Liver (tissue), 3 donors: ENCODE results near the gene NDUFAB1.

Experiments
- JUND ChIP-seq, 2 donors: IDR thresholded peaks; 2 replicates each; pipeline ENCODE4 v1.6.1; 2016; ENCODE audit warnings: antibody characterized with exemption in 2 of 2
- NR2F2 ChIP-seq: IDR thresholded peaks from 2 replicates; pipeline ENCODE4 v1.6.1; 2016; ENCODE audit warnings: antibody characterized with exemption
- RAD21 ChIP-seq, 2 donors: IDR thresholded peaks; 2 replicates each; pipeline ENCODE4 v1.6.1; 2016; ENCODE audit warnings: antibody characterized with exemption in 2 of 2, mild to moderate bottlenecking in 2 of 2
- SP1 ChIP-seq: IDR thresholded peaks from 2 replicates; pipeline ENCODE4 v1.6.1; 2018; ENCODE audit warnings: antibody characterized with exemption, mild to moderate bottlenecking
- TAF1 ChIP-seq: conservative IDR thresholded peaks from 2 replicates; pipeline ENCODE4 v1.6.1; 2016; ENCODE audit warnings: antibody characterized with exemption, mild to moderate bottlenecking
- TF ChIP-seq, protein P1 (sequence below): fragments of 150-350 bp; IDR thresholded peaks from 2 replicates; pipeline ENCODE4 v1.5.1; 2017; ENCODE audit warnings: improper control_type of control experiment, low read depth, low read length; ENCODE audit not compliant: missing input control
- TF ChIP-seq, protein P2 (sequence below): IDR thresholded peaks from 2 replicates; pipeline ENCODE4 v1.6.1; 2016; ENCODE audit warnings: antibody characterized with exemption, mild to moderate bottlenecking
- TF ChIP-seq, protein P3 (sequence below): IDR thresholded peaks from 2 replicates; pipeline ENCODE4 v1.6.1; 2016; ENCODE audit warnings: antibody characterized with exemption
- donor health status: healthy.
- donor health status: healthy.

DNA sequence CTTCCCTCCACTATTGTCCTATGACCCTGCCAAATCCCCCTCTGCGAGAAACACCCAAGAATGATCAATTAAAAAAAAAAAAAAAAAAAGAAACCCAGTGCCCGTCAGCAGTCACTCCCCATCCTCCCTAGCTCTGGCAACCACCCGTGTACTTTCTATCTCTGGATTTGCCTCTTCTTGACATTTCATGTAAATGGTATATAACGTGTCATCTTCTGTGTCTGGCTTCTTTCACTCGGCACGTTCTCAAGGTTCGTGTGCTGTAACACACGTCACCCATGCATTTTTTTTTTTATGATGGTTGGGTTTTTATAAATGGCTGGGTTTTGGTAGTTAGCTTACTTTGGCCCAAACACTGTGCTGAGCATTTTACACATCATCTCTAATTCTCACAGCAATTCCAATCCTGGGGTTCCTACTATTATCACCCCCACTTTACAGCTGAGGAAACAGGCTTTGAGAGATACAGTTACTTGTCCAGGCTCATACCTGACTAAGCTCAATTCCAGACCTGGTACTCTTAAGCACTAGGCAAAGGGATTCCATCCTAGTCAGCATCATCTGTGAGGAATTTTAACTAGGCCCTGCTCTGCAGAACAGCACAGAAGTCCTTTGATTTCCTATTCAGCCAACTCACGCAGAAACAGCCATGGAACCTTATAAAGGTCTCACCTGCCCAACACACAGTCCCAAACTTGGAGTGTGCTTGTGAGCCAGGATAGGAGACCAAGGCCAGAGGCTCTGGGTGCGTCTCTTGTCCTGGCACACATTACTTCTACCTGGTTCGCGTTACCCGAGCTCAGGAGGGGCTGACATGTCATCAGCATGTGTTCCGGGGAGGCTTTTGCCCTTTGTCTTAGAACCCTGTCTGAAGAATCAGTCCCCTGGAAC is 11.7 kb downstream of the NDUFAB1 start:
- TF ChIP-seq, protein P1, sequence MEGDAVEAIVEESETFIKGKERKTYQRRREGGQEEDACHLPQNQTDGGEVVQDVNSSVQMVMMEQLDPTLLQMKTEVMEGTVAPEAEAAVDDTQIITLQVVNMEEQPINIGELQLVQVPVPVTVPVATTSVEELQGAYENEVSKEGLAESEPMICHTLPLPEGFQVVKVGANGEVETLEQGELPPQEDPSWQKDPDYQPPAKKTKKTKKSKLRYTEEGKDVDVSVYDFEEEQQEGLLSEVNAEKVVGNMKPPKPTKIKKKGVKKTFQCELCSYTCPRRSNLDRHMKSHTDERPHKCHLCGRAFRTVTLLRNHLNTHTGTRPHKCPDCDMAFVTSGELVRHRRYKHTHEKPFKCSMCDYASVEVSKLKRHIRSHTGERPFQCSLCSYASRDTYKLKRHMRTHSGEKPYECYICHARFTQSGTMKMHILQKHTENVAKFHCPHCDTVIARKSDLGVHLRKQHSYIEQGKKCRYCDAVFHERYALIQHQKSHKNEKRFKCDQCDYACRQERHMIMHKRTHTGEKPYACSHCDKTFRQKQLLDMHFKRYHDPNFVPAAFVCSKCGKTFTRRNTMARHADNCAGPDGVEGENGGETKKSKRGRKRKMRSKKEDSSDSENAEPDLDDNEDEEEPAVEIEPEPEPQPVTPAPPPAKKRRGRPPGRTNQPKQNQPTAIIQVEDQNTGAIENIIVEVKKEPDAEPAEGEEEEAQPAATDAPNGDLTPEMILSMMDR, result no peak
- TF ChIP-seq, protein P2, sequence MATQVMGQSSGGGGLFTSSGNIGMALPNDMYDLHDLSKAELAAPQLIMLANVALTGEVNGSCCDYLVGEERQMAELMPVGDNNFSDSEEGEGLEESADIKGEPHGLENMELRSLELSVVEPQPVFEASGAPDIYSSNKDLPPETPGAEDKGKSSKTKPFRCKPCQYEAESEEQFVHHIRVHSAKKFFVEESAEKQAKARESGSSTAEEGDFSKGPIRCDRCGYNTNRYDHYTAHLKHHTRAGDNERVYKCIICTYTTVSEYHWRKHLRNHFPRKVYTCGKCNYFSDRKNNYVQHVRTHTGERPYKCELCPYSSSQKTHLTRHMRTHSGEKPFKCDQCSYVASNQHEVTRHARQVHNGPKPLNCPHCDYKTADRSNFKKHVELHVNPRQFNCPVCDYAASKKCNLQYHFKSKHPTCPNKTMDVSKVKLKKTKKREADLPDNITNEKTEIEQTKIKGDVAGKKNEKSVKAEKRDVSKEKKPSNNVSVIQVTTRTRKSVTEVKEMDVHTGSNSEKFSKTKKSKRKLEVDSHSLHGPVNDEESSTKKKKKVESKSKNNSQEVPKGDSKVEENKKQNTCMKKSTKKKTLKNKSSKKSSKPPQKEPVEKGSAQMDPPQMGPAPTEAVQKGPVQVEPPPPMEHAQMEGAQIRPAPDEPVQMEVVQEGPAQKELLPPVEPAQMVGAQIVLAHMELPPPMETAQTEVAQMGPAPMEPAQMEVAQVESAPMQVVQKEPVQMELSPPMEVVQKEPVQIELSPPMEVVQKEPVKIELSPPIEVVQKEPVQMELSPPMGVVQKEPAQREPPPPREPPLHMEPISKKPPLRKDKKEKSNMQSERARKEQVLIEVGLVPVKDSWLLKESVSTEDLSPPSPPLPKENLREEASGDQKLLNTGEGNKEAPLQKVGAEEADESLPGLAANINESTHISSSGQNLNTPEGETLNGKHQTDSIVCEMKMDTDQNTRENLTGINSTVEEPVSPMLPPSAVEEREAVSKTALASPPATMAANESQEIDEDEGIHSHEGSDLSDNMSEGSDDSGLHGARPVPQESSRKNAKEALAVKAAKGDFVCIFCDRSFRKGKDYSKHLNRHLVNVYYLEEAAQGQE, result no peak
- TF ChIP-seq RAD21 (IDR thresholded peaks at IDR 0.05) (no peak), NR2F2 (no peak), TAF1 (no peak), SP1 (no peak), JUND (IDR thresholded peaks at IDR 0.05) (no peak)
- TF ChIP-seq, protein P3, sequence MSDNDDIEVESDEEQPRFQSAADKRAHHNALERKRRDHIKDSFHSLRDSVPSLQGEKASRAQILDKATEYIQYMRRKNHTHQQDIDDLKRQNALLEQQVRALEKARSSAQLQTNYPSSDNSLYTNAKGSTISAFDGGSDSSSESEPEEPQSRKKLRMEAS, result no peak
